SK-N-SH treated with all-trans-retinoic acid at 6 μM for 48 hours (cell line): Measurements from ENCODE around the gene DTWD1.

Source experiments
- GLIS3 ChIP-seq: fragments of 250-450 bp; sonication (Bioruptor Pico); IDR thresholded peaks from 2 replicates; pipeline ENCODE4 v1.5.0; 2020; ENCODE audit warnings: mild to moderate bottlenecking, moderate library complexity
- ISL1 ChIP-seq: fragments of 250-450 bp; sonication (Bioruptor Pico); IDR thresholded peaks from 2 replicates; pipeline ENCODE4 v2.1.2; 2022; ENCODE audit warnings: mild to moderate bottlenecking, moderate library complexity
- TOX ChIP-seq: fragments of 250-450 bp; sonication (Bioruptor Pico); IDR thresholded peaks from 2 replicates; pipeline ENCODE4 v1.8.0; 2021; ENCODE audit warnings: mild to moderate bottlenecking, moderate library complexity, borderline replicate concordance
- ZFP3 ChIP-seq: fragments of 250-450 bp; sonication (Bioruptor Pico); IDR thresholded peaks from 2 replicates; pipeline ENCODE4 v1.5.0; 2020; ENCODE audit warnings: mild to moderate bottlenecking, moderate library complexity
- ZFP30 ChIP-seq: fragments of 450-650 bp; formaldehyde crosslinking; IDR thresholded peaks from 2 replicates; pipeline ENCODE4 v1.5.0; 2022; ENCODE audit warnings: mild to moderate bottlenecking, moderate library complexity
- ZNF70 ChIP-seq: fragments of 450-650 bp; formaldehyde crosslinking; IDR thresholded peaks from 2 replicates; pipeline ENCODE4 v1.5.0; 2020; ENCODE audit warnings: mild to moderate bottlenecking, moderate library complexity
- TF ChIP-seq, protein P1 (sequence below): fragments of 250-450 bp; sonication (Bioruptor Pico); IDR thresholded peaks from 2 replicates; pipeline ENCODE4 v1.5.1; 2020; ENCODE audit warnings: low read depth, mild to moderate bottlenecking, moderate library complexity
- TF ChIP-seq, protein P2 (sequence below): fragments of 250-450 bp; sonication (Bioruptor Pico); IDR thresholded peaks from 2 replicates; pipeline ENCODE4 v1.5.0; 2020; ENCODE audit warnings: mild to moderate bottlenecking, moderate library complexity

DNA sequence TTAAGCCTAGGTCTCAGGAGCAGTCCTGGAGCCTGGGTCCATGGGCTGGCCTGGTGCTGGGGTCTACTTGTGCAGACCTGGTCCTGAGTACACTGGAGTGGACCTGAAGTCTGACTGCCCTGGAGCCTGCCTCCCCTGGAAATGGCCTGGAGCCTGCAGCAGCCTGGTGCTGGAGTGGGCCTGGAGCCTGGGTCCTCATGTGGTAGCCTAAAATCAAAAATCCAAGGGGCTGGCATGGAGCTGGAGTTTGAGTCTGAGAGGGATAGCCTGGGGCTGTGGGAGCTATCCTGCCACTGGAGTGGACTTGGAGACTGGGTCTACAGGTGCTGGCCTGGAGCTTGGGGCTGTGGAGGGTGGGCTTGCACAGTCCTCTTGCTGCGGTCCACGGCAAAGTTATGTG, 15.3 kb upstream of the DTWD1 start:
- TF ChIP-seq ZFP30 (CRISPR knock-in tag), result no peak
- TF ChIP-seq, protein P1, sequence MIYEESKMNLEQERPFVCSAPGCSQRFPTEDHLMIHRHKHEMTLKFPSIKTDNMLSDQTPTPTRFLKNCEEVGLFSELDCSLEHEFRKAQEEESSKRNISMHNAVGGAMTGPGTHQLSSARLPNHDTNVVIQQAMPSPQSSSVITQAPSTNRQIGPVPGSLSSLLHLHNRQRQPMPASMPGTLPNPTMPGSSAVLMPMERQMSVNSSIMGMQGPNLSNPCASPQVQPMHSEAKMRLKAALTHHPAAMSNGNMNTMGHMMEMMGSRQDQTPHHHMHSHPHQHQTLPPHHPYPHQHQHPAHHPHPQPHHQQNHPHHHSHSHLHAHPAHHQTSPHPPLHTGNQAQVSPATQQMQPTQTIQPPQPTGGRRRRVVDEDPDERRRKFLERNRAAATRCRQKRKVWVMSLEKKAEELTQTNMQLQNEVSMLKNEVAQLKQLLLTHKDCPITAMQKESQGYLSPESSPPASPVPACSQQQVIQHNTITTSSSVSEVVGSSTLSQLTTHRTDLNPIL, result no peak
- TF ChIP-seq ISL1 (CRISPR knock-in tag), result no peak
- no peak for TF ChIP-seq TOX (CRISPR knock-in tag)
- TF ChIP-seq ZFP3 (CRISPR knock-in tag), result no peak
- TF ChIP-seq GLIS3 (CRISPR knock-in tag), result no peak
- TF ChIP-seq ZNF70 (CRISPR knock-in tag), result no peak
- TF ChIP-seq, protein P2, sequence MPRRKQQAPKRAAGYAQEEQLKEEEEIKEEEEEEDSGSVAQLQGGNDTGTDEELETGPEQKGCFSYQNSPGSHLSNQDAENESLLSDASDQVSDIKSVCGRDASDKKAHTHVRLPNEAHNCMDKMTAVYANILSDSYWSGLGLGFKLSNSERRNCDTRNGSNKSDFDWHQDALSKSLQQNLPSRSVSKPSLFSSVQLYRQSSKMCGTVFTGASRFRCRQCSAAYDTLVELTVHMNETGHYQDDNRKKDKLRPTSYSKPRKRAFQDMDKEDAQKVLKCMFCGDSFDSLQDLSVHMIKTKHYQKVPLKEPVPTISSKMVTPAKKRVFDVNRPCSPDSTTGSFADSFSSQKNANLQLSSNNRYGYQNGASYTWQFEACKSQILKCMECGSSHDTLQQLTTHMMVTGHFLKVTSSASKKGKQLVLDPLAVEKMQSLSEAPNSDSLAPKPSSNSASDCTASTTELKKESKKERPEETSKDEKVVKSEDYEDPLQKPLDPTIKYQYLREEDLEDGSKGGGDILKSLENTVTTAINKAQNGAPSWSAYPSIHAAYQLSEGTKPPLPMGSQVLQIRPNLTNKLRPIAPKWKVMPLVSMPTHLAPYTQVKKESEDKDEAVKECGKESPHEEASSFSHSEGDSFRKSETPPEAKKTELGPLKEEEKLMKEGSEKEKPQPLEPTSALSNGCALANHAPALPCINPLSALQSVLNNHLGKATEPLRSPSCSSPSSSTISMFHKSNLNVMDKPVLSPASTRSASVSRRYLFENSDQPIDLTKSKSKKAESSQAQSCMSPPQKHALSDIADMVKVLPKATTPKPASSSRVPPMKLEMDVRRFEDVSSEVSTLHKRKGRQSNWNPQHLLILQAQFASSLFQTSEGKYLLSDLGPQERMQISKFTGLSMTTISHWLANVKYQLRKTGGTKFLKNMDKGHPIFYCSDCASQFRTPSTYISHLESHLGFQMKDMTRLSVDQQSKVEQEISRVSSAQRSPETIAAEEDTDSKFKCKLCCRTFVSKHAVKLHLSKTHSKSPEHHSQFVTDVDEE (CRISPR knock-in tag), result no peak
